A375 (cell line): ENCODE measurements around the gene NME8. TPM values are rescaled to one million over a fixed set of nuclear protein-coding genes. Genes with fewer than 3 reads are reported as not detected.

ENCODE experiments used
- total RNA-seq: library from RNA; depleted of rRNA; stranded (reverse); fragments of >200 nt; shearing (Covaris generic); gene quantifications from 2 replicates; pipeline ENCODE4 v1.2.3, GENCODE V29; 2014; rRNA removed

NME8 gene, protein sequence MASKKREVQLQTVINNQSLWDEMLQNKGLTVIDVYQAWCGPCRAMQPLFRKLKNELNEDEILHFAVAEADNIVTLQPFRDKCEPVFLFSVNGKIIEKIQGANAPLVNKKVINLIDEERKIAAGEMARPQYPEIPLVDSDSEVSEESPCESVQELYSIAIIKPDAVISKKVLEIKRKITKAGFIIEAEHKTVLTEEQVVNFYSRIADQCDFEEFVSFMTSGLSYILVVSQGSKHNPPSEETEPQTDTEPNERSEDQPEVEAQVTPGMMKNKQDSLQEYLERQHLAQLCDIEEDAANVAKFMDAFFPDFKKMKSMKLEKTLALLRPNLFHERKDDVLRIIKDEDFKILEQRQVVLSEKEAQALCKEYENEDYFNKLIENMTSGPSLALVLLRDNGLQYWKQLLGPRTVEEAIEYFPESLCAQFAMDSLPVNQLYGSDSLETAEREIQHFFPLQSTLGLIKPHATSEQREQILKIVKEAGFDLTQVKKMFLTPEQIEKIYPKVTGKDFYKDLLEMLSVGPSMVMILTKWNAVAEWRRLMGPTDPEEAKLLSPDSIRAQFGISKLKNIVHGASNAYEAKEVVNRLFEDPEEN
- not detected in 2 replicates for total RNA-seq

DNA sequence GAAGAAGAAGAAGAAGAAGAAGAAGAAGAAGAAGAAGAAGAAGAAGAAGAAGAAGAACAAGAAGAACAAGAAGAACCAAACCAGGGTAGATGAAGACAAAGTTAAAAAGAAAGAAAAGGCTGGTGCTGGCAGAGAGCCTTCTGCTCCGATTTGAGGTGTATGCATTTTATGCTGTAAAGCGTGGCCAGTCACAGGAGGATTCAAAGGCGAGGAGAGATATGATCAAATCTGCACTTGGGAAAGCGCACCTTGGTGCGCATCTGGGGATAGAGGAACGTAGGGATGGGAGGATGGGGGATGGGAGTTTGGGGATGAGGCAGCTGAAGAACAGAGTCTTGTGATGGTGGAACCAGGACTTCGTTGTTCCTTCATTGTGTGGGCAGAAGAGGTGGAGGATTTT is at the start of gene NME8:
Gene NME8, plus strand, starts transcription at position 301 of the 400 bp plus-strand sequence. CDS start 1,670 bp downstream, outside the sequence.

DNA sequence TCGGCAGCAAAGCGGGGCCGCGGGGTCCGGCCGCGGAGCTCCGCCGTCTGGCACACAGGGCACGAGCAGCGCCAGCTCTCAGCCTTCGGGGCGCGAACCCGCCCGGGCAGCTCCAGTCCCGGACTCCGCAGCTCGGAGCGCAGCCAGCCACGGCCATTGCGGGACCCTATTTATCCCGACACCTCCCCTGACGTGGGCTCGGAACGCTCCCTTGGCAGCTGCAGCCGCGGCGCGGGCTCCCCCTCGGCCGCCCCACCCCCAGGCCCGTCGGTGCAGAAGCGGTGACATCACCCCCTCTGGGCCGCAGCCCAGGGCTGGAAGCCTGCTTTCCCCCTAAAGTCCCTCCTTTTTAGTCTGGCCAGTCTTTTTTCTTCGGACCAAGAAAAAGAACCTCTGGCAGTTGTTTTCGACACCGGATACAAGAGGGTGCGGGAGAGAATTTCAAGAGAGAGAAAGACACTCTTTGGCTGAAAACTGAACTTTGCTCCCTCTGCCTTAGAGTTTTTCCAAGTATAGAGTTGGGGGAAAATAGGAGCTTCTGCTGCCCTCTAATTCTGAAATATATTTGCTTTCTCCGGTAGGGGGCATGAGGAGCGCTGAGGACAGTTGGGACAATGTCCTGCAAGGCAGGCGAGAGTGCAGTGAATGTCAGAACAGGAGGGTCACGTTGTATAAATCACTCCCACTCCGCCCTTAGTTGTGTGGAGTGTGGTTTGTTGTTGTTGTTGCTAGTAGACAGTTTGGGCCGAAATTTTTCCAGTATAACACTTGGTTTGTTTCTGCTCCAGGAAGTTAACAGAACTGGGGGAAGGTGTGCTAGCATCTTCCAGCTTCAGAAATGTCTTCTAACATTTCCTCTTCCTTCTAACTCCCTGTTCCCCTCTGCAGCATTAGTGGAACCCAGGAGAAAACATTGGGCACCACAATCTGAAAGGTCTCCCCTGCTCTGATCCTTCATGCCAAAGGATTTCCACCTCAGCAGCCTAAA is 68.6 kb downstream of the NME8 start, which contains the start of gene SFRP4:
Gene SFRP4, minus strand, starts transcription at position 145 of the 988 bp plus-strand sequence. CDS start 280 bp downstream, outside the sequence.

DNA sequence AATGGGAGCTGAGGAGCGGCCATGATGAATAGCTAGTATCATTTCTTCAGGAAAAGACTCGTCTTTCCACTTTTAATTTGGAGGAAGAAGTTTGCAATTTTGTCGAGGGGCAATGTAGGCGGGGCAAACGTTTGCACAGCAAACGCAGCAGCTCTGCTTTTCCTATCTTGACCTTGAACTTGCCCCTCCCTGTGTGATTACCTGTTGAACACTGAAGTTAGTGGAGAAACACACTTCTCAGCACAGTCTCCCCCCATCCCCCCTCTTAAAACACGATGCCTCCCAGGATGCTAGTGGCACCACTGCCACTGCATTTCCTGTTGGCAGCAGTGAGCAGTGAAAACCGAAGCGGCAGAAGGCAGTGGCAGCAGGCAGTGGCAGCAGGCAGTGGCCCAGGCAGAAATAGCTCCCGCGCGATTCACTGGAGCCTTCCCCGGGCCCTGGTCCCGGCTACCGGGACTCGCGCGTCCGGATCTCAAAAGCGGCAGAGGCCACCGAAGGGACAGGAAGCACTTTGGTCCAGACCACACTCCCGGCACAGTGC is 72.0 kb downstream of the NME8 start, which contains the start of gene EPDR1:
Gene EPDR1, plus strand, starts transcription at position 336 of the 544 bp plus-strand sequence. CDS start 300 bp downstream, outside the sequence.

Other genes starting within 250 kb of the NME8 start
- not detected in 2 replicates for gene GPR141, start 164.8 kb upstream of the NME8 start, total RNA-seq
- not detected in 2 replicates for gene SFRP4, start 68.2 kb downstream of the NME8 start, total RNA-seq
- 13.3 and 16.1 TPM in 2 replicates for gene EPDR1, start 72.0 kb downstream of the NME8 start, total RNA-seq